Measurements from ENCODE around the gene HRCT1.
"Not testable (repeated sequence)": the region's sequence is repeated elsewhere in the genome, so short reads cannot be mapped to it uniquely, and the experiment has no call there.

HRCT1 gene

DNA sequence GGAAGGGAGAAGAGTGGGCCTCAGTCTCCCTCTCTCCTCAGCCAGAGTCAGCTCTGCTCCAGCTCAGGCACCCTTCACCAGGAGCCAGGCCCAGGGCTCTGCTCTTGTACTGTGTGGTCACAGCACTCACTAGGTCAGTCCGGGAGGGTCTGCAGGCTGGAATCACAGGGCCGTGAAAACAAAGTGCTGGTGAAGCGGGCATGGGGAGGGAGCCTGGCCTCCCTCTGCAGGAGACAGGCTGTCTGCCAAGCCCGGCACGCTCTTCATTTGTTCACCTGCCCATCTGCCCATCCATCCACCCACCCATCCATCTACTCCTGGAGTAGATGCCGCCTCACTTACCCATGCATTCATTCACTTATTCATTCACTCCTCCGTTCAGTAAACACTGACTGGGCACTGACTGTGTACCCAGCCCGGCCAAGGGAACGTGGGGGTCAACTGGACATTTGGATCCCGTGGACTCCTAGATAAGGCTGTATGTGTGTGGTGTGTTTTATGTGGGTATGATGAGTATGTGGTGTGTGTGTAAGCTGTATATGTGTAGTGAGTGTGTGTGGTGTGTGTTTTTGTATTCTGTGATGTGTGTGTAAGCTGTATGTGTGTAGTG, 6.9 kb downstream of the HRCT1 start:
- TF ChIP-seq, protein P1, sequence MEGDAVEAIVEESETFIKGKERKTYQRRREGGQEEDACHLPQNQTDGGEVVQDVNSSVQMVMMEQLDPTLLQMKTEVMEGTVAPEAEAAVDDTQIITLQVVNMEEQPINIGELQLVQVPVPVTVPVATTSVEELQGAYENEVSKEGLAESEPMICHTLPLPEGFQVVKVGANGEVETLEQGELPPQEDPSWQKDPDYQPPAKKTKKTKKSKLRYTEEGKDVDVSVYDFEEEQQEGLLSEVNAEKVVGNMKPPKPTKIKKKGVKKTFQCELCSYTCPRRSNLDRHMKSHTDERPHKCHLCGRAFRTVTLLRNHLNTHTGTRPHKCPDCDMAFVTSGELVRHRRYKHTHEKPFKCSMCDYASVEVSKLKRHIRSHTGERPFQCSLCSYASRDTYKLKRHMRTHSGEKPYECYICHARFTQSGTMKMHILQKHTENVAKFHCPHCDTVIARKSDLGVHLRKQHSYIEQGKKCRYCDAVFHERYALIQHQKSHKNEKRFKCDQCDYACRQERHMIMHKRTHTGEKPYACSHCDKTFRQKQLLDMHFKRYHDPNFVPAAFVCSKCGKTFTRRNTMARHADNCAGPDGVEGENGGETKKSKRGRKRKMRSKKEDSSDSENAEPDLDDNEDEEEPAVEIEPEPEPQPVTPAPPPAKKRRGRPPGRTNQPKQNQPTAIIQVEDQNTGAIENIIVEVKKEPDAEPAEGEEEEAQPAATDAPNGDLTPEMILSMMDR (IDR thresholded peaks at IDR 0.05; ENCODE audit: low read depth, low read length), result no peak
- no peak for DNase-seq (ENCODE audit: extremely low read depth, low read depth)

DNA sequence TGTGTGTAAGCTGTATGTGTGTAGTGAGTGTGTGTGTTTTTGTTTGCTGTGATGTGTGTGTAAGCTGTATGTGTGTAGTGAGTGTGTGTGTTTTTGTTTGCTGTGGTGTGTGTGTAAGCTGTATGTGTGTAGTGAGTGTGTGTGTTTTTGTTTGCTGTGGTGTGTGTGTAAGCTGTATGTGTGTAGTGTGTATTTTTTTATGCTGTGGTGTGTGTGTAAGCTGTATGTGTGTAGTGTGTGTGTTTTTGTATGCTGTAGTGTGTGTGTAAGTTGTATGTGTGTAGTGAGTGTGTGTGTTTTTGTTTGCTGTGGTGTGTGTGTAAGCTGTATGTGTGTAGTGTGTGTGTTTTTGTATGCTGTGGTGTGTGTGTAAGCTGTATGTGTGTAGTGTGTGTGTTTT, 7.4 kb downstream of the HRCT1 start:
- not testable (repeated sequence) for DNase-seq (ENCODE audit: extremely low read depth, low read depth)

DNA sequence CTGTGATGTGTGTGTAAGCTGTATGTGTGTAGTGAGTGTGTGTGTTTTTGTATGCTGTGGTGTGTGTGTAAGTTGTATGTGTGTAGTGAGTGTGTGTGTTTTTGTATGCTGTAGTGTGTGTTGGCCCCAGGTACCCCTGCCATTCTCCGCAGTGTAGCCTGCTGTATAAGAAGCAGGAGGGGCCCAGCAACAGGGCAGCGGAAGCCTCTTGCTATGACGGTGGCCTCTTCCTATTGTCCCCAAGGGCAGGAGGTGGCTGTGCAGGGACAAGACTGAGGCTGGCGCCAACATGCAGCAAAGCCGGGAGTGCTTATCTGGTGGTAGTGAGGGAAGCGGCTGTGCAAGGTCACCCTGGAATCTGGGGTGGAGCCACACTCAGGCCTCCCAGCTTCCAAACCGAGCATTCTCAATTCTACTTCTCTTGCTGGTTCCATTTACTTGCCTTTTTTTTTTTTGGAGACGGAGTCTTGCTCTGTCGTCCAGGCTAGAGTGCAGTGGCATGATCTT, 8.4 kb downstream of the HRCT1 start:
- TF ChIP-seq, protein P1 (IDR thresholded peaks at IDR 0.05; ENCODE audit: low read depth, low read length), result no peak
- DNase-seq (ENCODE audit: extremely low read depth, low read depth), result no peak

DNA sequence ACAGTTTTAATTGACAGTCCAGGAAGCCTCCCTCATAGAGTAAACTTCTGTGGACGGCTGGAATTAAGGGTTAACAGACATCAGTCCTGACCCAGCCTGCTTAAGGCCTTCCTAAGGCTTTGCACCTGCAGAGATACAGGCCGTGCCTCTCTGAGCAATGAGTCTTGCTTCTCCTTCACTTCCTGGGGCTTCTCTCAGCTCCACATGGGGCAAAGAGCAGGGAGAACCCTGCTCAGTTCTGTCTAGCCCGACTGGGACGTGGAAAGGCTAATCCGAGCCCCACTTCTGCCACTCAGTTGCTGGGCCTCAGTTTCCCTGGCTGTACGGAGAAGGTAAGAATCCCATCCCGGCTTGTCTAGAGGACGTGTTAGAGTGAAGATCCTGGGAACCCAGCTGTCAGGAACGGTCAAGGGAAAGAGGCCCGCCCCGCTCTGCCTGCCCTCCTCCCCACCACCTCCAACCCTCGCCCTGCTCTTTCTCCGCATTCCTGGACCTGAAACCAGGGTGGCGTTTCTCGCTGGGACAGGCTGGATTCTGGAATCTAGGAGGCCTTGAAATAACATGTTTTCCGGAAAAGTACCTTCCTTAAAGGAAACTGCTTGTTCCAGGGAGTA, 9.8 kb downstream of the HRCT1 start:
- TF ChIP-seq, protein P1 (IDR thresholded peaks at IDR 0.05; ENCODE audit: low read depth, low read length), result no peak
- DNase-seq (ENCODE audit: extremely low read depth, low read depth), result no peak

DNA sequence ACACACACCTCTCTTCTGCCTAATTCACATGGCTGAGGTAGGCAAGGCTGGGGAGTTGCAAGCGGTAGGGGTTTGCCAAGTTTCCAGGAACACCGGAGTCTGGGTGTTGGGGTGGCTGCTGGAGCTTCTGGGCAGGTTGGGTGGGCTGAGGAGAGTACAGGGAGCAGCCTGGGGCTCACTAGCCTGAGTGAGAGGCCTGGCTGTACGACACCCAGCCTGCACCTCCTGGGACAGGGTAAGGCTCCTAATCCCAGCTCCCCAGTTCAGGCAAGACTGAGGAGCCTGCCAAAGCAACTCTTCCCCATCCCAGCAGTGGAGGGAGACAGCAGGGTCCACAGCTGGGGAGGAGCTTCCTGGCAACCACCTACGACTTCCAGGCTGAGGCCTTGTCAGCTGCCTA, 11.3 kb downstream of the HRCT1 start:
- no peak for DNase-seq (ENCODE audit: extremely low read depth, low read depth)

DNA sequence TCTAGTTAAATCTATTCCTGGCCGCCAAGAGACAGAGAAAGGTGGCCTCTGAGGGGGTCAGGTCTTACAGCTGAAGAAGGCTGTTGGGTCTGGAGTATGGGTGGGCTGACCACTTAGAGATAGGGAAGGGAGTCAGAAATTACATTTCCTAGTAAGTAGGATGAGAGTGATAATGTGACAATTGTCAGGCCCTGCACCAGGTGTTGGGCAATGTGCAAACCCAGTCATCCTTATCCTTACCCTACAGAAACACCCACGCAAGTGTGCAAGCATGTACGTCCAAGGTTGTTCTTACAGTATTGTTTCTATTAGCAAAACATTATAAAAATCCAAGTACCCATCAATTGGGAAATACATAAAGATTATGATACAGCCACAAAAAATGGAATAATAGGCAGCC, 12.8 kb downstream of the HRCT1 start:
- no peak for DNase-seq (ENCODE audit: extremely low read depth, low read depth)

More for the DNA sequence above, 11.3 kb downstream of the HRCT1 start:
- TF ChIP-seq, protein P1 (IDR thresholded peaks at IDR 0.05; ENCODE audit: low read depth, low read length), result no peak

DNA sequence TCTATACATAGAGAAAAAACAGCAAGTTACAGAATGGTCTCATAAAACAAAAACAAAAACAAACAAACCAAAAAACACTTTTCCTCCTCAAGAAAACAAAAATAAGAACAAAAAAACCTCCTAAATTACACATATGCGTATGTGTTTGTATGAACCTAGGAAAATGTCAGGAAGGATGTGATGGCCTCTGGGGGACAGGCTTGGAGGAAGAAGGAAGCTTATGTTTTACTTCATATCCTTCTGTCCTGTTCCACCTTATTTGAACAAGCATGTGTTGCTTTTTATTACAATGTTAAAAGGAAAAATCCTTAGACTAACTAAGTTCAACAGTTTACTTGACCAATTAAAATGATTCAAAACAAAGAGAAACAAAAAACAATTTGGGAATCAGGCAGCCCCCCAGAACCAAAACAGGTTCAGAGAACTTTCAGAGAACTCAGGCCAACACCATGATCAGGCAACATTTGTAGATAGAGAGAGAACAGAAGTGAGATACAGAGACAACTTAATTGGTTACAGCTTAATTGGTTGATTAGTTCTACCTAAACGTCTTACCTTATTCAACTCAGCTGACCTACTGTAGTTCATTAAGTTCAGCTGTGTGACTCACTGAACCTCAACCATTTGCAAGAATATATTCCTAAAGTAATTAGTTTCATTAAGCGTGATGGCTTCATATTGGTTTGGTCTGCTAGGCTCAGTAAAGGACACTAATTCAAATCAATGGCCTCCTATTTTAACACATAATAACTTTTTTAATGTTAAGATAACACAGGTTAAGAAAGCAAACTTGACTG, 13.4 kb downstream of the HRCT1 start:
- no peak for DNase-seq (ENCODE audit: extremely low read depth, low read depth)
- TF ChIP-seq, protein P1 (IDR thresholded peaks at IDR 0.05; ENCODE audit: low read depth, low read length), result no peak

More for the DNA sequence above, 12.8 kb downstream of the HRCT1 start:
- TF ChIP-seq, protein P1 (IDR thresholded peaks at IDR 0.05; ENCODE audit: low read depth, low read length), result no peak
